Nephron (organoid): Measurements from ENCODE around the gene MRPL10.

Source experiments
- H3K27ac Mint-ChIP-seq, 3 experiments: 2 replicates each; pipeline ENCODE4 v1.8.0; 2020; ENCODE audit warnings: mixed read lengths in 3 of 3, mild to moderate bottlenecking in 2 of 3, moderate library complexity in 1 of 3
- H3K27me3 Mint-ChIP-seq: 2 replicates; pipeline ENCODE4 v1.8.0; 2021; ENCODE audit warnings: low read depth, mild to moderate bottlenecking, moderate library complexity, mixed read lengths
- H3K36me3 Mint-ChIP-seq: 2 replicates; pipeline ENCODE4 v1.8.0; 2020; ENCODE audit warnings: low read depth, mixed read lengths
- H3K4me1 Mint-ChIP-seq: 2 replicates; pipeline ENCODE4 v1.8.0; 2020; ENCODE audit warnings: mixed read lengths
- H3K4me3 Mint-ChIP-seq, 3 experiments: 2 replicates each; pipeline ENCODE4 v1.8.0; 2020; ENCODE audit warnings: mild to moderate bottlenecking in 3 of 3, mixed read lengths in 3 of 3, moderate library complexity in 2 of 3
- H3K9me3 Mint-ChIP-seq: 2 replicates; pipeline ENCODE4 v1.8.0; 2020; ENCODE audit warnings: mixed read lengths
- CTCF ChIP-seq, 3 experiments: fragments of 200-600 bp; sonication (generic); IDR thresholded peaks; one replicate each; pipeline ENCODE4 v1.5.0; 2021; ENCODE audit warnings: antibody characterized with exemption in 3 of 3; ENCODE audit not compliant: unreplicated experiment in 3 of 3

The MRPL10 gene

DNA sequence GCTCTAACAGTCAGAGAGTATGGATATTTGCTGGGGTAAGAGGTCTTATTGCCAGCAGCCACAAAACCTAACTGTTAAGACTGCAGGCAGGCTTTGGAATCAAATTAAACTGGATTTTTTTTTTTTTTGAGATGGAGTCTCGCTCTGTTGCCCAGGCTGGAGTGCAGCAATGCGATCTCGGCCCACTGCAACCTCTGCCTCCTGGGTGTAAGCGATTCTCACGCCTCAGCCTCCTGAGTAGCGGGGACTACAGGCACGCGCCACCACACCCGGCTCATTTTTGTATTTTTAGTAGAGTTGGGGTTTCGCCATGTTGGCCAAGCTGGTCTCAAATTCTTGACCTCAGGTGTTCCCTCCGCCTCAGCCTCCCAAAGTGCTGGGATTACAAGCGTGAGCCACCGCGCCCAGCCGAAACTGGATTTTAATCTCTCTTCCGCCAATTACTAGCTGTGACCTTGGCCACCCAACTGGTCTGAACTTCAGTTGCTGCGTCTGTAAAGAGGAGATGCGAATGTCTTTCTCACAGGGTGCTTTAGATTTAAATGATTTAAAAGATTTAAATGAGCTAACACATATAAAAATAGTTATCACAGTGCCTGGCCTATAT lies 842 bp downstream of the MRPL10 start:
- no peaks in the 10 kb centered on the region for H3K27me3 Mint-ChIP-seq
- no peak for TF ChIP-seq CTCF (IDR thresholded peaks at IDR 0.05; ENCODE audit: unreplicated experiment in 3 of 3)
- no peaks in the 10 kb centered on the region for H3K9me3 Mint-ChIP-seq
- H3K27ac Mint-ChIP-seq = peak overlapping the region; percentile 52 to 92 (median 90)
- peak overlapping the region; percentile 90 to 93 (median 92) for H3K4me3 Mint-ChIP-seq
- H3K4me1 Mint-ChIP-seq = peaks cover 15% of the 10 kb centered on the region
- H3K36me3 Mint-ChIP-seq = peaks cover 23% of the 10 kb centered on the region

DNA sequence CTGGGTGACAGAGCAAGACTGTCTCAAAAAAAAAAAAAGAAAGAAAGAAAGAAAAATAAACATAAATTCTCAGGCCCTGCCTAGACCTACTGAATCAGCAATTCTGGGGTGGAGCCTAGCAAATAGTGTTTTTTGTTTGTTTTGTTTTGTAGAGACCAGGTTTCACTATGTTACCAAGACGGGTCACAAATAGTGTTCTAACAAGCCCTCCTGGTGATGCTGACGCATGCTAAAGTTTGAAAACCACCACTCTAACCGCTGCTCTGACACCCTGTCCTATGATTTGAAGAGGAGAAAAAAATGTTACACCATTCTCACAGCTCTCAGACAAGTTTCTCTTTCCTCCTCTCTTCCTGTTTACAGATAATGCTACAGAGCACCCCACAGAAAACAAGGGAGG lies 1.5 kb downstream of the MRPL10 start:
- H3K27ac Mint-ChIP-seq = peak overlapping the region in 2 of 3 experiments; percentile 39 to 79
- peak overlapping the region; percentile 75 to 90 (median 84) for H3K4me3 Mint-ChIP-seq
- no peaks in the 10 kb centered on the region for H3K9me3 Mint-ChIP-seq
- H3K4me1 Mint-ChIP-seq = peaks cover 15% of the 10 kb centered on the region
- no peaks in the 10 kb centered on the region for H3K27me3 Mint-ChIP-seq
- TF ChIP-seq CTCF (IDR thresholded peaks at IDR 0.05; ENCODE audit: unreplicated experiment in 3 of 3) = no peak
- H3K36me3 Mint-ChIP-seq = peaks cover 25% of the 10 kb centered on the region

DNA sequence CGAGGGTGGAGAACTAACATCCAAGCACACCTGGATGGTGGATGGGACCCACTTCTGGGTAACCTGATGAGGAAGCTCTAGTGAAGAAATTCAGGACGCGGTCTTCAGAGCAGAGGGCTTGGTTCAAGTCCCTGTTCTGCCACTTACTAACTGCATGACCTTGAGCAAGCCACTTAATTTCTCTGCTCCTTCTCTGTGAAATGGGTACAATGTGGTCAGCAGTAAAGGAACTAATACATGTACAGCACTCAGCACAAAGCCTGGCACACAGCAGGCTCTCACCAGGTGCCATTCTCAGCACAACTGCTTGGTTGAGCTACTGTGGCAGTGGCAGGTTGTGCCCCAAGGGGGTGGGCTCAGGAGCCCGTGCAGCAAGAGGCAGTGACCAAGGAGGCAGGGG lies 7.8 kb downstream of the MRPL10 start:
- Mint-ChIP-seq H3K4me1 (peaks cover 22% of the 10 kb centered on the region), H3K9me3 (no peaks in the 10 kb centered on the region), H3K27ac (no peak overlapping the region), H3K36me3 (peaks cover 40% of the 10 kb centered on the region), H3K4me3 (no peak overlapping the region), H3K27me3 (no peaks in the 10 kb centered on the region)
- no peak for TF ChIP-seq CTCF (IDR thresholded peaks at IDR 0.05; ENCODE audit: unreplicated experiment in 3 of 3)

- Mint-ChIP-seq H3K9me3 (no peaks in the 10 kb centered on the region), H3K27ac (no peak overlapping the region), H3K36me3 (peaks cover 37% of the 10 kb centered on the region), H3K27me3 (no peaks in the 10 kb centered on the region), H3K4me3 (peak overlapping the region; percentile 60 to 97 (median 96)), H3K4me1 (peaks cover 22% of the 10 kb centered on the region)
- no peak for TF ChIP-seq CTCF (IDR thresholded peaks at IDR 0.05; ENCODE audit: unreplicated experiment in 3 of 3)
Measured at GRCh38 chr17:47822785-47823184, 8.6 kb downstream of the MRPL10 start.

DNA sequence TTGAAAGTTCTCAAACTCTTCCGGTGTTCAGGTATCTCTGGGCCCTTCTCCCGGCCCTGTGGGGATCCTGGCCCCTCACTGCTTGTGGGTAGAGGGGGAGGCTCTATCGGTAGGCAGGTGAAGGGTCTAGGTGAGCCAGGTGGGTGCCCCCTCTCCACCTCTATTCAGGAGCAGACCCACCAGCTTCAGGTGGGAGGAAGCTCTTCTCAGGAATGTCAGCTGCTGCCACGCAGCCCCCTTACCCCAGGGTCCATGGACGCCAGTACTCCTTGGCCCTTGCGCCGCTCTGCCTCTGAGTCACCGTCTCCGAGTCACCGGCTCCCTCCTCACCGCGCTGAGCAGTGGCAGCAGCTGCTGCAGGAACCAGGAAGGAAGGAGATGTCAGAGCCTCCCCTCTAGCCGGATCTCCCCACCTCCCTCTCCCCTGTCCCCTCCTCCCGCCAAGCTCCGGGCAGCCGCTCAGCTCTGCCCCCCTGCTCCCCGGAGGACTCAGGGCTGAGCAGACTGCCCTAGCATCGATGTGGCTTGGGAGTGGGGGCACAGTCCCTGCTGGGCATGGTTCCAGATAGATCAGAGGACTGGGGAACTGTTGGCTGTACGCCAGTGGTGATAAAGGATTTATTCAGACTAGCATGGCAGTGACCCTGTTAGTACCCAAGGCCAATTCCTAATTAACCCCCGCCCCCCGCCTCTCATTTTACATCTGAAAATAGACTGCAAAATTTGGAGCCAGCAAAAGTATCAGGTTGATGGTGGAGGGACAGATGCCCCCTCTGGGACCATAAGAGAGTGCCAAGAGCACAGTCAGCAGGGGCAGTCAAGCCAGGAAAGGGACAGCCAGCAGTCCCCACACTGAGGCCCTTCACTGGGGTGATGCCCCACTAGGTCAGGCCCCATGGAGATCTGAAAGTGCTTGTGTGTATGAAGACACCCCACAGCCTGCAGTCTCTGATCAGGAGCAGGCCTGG lies 9.6 kb downstream of the MRPL10 start, which contains the start of gene OSBPL7:
Gene OSBPL7, minus strand, starts transcription at position 371 of the 968 bp plus-strand sequence. CDS start 1,516 bp downstream, outside the sequence.
- Mint-ChIP-seq H3K4me1 (peaks cover 22% of the 10 kb centered on the region), H3K4me3 (peak within 1 kb of the TSS; percentile 96 to 97 (median 96)), H3K27ac (peak within 1 kb of the TSS; percentile 57 to 80 (median 74)), H3K36me3 (peaks cover 34% of the 10 kb centered on the region), H3K9me3 (no peaks in the 10 kb centered on the region), H3K27me3 (no peaks in the 10 kb centered on the region)
- no peak for TF ChIP-seq CTCF (IDR thresholded peaks at IDR 0.05; ENCODE audit: unreplicated experiment in 3 of 3)
